Activated naive CD4-positive, alpha-beta T cell (primary cell): ENCODE measurements around the gene ZKSCAN5.
"Not testable (repeated sequence)": the region's sequence is repeated elsewhere in the genome, so short reads cannot be mapped to it uniquely, and the experiment has no call there.

Experiments
- DNase-seq, 4 experiments: peaks; one replicate each; lab custom pipeline; 2025; lab: John Stamatoyannopoulos, UW

The ZKSCAN5 gene

DNA sequence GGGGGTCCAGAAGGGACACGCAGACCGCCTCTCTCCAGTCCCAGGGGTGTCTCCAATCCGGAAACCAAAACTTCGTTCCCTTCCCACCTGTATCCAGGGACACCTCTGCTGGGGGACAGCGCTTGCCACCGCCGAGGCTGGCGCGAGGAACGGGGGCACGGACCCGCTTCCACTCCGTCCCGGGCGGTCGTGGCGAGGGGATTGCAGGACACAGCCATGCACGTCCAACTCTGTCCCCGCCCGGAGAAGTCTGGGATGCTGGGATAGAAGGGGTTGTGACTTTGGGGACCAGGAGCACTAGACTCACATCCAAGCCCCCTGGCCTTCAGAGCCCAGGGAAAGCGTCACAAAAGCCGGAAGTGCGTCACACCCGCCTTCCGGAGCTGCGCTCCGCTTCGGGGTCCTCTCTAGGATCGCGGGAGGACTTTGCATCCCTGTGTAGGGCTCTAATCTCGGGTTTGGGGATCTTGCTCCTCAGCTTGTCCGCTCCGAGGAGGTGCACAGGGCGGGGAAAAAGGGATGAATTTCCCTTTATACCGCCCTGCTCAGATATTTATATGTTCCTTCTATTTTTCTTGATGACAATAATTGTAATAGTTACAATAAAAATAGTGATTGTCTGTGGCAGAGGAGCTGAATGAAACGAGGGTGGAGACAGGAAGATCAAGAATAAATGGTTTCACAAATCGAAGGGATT is 47.5 kb downstream of the ZKSCAN5 start, which contains the start of gene FAM200A:
Gene FAM200A (minus strand): TSS at position 348 of the 697 bp plus-strand sequence. CDS start 3,707 bp downstream, outside the sequence.
- DNase-seq, result peak; percentile 41 to 78 (median 64)

DNA sequence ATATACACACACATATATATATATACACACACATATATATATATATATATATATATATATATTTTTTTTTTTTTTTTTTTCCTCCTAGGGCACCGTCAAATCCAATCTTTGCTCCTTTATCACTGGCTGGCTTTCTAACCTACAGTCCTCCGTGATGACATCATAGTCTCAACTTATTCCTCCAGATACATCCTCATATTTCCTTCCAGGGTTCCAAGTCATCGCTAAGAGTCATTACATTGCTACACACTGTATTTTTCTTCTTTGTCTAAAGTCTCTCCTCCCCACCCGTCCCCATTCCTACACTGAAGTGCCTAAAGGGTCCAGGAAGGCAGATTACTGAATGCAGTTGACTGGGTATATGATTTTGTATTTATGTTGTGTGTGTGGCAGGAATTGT is 48.6 kb downstream of the ZKSCAN5 start:
- DNase-seq, result no peak

DNA sequence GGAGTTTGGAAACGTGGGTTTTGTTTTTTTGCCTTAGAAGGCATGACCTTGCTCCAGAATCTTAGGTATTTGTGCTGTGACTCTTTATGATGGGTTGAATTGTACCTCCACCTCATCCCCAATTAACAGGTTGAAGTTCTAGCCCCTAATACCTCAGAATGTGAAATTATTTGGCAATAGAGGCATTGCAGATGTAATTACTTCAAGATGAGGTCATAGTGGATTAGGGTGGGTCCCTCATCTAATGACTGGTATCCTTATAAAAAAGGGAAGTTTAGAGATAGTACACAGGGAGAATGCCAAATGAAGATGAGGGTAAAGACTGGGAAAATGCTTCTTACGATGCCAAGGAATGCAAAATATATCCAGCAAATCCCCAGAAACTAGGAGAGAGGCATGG is 50.5 kb downstream of the ZKSCAN5 start:
- DNase-seq, result no peak

DNA sequence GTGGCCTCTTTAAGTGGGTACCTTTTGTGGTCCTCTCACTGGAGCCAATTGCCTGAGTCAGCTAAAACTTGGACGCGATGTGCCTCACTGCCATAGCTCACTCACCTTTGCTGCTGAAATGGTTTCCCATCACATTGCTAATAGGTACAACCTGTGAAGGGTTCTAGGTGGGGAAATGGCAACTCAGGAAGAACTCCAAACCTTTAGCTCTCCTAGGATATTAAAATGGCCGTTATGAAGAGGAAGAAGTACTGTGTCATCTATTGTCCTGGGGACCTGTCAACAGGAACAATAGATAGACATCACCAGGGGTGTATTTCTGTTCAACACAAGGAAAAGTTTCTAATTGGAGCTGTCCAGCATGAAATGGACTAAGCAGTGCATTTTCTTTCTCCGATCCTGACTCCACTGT is 52.7 kb downstream of the ZKSCAN5 start:
- no peak for DNase-seq

DNA sequence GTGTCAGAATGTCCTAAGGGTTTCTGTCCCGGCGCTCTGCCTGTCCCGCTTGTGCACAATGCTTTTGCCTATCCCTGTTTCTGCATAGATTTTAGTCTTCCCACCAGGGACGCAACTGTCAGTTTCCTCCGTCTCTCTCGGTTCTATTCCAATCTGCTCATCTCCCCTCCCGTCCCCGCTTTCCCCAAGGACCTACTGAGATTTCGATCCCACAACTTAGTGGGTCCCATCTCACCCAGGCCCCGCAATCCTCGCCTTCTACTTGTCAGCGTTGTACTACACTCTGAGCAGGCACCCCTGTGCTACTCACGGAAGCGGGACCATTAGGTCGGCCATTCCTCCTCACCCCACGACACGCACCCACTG is 53.5 kb downstream of the ZKSCAN5 start:
- DNase-seq, result no peak

DNA sequence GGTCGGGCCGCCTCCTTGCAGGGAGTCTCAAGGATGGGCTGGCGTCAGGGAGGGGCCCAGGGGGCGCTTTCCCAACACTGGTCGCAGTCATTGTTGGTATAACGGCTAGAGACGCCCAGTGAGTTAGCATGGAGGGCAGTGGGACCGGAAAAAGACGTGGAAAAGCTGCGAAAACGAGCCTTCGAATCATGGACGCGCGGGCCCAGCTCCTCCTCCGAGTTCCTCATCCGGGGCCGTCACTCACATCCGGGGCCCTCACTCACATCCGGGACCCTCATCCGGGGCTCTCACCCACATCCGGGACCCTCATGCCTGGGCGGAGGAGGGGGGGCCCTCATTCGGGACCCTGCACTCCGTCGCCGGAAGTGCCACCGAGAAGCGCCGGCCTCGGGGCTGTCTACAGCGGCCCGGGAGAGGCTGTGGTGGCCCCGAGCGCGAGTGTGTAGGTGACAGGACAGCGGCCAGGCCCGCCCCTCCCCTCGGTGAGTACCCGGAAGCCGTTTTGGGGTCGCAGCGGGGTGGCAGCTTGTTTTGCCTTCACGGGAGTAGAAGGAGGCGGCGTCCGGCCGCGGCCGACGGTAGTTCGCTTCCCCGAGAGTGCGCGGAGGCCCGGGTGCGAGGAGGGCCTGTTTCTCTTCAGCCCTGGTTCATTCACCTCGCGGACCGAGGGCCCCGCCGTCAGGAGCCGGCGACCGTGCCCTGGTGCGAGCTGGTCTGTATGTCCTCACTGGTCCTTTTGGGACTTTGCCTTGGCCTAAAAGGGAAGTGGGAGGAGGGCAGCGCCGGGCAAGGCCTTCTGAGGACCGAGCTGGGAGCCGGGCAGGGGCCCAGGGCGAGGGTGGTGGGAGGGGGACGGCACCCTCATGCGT is 54.1 kb downstream of the ZKSCAN5 start, which contains the start of gene ZNF655:
Gene ZNF655 (plus strand): TSS at position 337 of the 869 bp plus-strand sequence. CDS start 1,918 bp downstream, outside the sequence.
- DNase-seq, result peak; percentile 72 to 91 (median 83)

DNA sequence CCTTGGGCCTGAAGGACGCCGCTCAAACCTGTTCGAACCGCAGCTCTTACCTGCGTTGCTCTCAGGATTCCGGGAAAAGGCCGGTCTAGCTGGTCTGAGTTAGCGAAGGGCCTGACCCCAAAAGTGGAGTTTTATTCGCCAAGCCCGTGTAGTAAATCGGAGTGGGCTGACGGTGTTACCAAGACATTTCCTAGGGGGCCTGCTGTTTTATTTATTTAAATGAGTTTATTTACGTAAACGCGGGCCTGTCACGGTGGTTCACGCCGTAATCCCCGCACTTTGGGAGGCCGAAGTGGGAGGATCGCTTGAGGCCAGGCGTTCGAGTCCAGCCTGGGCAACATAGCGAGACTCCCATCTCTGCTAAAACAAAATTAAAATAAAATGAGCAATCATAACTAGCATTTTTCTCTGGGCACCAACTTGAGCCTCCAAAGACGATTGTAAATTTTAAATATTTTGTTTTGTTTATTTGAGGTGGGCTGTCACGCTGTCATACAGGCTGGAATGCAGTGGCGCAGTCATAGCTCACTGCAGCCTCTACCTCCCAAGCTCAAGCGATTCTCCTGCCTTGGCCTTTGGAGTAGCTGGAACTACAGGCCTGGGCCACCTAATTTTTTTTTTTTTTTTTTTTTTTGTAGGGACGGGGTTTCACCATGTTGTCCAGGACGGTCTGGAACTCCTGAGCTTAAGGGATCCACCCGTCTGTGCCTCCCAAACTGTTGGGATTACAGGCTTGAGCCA is 54.9 kb downstream of the ZKSCAN5 start:
- no peak for DNase-seq

DNA sequence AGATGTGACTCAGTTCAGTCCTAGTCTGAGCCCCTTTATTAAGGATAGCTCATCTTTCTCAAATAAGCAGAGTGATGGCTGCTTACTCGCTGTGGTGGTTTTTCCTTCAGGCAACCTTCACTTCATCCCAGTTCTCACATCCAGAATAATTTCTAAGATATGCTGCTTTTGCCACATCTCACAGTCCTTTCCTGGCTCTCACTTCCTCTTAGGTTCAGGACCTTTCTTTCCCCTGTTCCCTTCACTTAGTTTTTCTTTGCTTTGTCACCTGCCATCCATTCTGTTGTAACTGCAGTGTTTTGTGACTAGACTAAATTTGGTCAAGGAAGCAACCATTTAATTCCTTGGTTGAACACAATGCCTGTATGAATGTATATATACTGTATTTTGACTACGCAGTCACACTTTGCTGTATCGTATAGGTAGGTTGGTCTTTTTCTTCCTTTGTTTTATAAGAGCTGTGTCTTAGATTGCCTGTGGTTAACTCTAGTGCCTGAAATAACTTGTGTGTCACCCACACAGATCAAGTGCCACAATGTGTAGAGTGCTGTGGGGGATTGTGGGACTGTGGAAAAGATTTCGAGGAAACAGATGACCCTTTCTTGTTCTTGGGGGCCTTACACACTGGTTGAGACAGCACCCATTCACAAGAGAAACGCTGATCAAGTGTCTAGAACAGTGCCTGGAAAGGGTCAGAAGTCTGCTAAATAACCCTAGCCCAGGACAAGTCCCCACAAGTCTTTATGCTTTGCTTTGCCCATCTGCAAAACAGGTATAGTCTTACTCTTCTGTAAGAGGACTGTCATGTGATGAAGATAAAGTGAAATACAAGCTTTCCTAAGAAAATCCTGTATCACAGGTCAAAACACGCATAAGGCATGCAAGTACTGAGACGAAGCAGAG is 56.6 kb downstream of the ZKSCAN5 start:
- DNase-seq, result no peak

DNA sequence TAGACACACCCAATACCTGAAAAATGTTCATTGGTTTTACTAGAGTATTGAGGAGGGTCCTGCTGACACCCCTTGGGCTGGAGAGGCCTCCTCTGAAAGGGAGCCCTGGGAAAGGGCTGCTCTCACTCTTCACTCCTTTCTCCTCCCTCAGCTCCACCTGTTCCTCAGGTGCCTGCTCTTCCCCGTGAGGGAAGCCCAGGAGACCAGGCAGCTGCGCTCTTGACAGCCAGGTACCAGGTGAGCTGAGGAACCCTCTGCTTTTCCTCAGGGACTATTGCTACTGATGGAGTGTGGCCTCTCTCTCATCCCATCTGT is 57.2 kb downstream of the ZKSCAN5 start:
- no peak for DNase-seq

DNA sequence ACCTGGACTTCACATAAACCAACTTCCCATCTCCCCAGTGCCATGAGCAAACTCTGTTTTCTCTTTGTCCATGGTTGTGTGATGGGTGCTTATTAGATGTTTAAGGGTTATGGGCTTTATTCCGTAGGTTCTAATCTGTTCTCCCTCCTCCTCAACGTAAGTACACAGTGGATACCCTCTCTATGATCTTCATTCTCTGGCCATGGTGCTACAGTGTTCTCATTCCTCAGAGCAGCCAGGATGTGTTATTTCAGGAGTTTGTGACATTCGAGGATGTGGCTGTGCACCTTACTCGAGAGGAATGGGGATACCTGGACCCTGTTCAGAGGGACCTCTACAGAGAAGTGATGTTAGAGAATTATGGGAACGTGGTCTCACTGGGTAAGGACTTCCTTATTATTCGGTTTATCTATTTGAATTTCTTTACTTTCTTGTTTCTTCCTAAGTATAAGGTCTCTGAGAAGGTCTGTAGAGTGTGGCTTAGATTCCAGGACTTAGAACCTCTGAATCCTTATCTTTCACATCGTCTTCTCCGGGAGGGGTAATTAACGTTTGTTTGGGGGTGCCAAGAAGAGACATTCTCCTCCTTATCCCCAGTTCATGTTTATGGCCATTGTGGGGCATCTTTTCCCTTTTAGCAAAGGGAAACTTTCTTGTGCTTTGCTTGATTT is 57.8 kb downstream of the ZKSCAN5 start:
- DNase-seq, result no peak

DNA sequence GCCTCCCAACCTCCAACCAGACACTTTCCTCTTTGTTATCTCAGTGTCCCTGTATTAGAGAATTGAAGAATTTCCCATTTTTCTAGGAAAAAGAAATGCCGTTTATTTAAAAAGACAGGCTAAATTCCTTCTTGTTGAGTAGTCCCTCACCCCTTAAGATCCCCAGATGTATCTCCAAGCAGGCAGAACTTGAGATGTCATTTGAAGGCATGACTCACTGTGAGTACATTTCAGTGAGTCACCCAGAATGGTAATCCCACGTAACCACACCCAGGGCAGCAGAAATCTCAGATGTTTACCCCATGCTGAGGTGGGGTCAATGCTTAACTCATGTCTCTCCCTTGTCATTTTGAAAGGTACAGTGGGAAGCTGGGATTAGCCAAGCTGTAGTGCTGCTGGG is 58.4 kb downstream of the ZKSCAN5 start:
- peak in 1 of 4 experiments; percentile 3 for DNase-seq

DNA sequence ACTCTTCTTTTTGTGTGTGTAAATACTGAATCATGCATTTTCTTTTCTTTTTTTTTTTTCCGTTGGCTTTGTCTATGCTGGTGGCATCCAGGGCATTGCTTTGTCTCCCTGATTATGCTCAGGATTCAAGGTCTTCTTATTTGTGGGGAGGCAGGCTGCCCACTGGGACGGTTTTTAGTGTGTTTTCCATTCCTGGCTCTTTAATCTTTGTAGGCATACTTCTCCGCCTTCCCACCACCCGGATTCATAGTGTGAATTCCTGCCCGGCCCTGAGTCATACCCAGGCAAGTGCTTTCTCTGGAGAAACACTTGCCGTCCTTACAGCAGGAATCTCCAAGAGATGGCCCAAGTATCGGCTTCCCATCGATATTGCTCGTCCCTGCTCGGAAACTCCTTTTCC is 59.2 kb downstream of the ZKSCAN5 start:
- DNase-seq, result no peak

DNA sequence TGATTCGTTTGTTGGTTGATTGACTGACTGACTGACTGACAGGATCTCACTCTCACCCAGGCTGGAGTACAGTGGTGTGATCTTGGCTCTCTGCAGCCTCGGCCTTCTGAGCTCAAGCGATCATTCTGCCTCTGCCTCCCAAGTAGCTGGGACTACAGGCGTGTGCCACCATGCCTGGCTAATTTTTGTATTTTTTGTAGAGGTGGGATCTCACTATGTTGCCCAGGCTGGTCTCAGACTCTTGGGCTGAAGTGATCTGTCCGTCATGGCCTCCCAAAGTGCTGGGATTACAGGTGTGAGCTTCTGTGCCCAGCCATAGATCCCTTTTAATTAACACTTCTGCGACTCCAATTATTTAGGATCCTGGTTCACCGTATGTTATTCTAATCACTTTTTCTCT is 64.3 kb downstream of the ZKSCAN5 start:
- DNase-seq, result not testable (repeated sequence)

DNA sequence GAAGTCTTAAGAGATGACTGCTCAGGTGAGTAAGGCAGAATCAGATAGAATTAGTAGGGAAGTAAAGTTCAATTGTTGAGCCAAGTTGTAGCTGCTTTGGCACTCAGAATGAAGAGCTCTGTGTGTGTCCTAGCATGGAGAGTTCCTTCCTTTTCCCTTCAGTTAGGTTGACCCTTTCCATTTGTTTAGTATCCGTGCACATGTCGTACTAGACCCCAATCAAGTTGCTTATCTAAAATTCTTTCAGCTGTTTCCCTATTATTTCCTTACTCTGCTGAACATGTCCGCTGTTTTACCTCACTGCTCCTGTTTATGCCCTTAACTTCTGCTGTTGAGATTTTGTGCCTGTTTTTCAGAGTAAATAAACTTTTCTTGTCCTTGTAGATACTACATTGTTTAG is 67.3 kb downstream of the ZKSCAN5 start:
- DNase-seq, result no peak

DNA sequence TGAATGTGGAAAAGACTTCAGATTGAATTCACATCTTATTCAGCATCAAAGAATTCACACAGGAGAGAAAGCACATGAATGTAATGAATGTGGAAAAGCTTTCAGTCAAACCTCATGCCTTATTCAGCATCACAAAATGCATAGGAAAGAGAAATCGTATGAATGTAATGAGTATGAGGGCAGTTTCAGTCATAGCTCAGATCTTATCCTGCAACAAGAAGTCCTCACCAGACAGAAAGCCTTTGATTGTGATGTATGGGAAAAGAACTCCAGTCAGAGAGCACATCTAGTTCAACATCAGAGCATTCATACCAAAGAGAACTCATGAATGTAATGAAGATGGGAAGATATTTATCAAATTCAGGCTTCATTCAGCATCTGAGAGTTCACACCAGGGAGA is 68.8 kb downstream of the ZKSCAN5 start:
- no peak for DNase-seq

DNA sequence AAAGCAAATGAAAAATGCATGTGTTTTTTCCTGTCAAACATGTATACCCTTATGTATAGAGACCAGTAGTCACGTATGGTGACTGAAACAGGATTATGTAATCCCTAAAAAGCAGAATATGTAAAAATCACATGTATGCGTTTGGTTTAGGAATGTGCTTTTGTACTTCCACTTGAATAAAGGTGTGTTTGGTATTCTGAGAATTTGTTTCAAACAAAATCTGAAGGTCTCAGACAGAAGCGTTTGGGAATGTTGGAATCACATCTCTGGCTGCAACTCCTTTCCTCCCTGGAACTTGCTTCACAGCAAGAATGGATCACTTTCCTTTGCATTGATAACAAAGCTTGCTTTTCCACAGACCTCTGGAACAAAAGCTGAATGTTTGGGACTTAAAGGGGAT is 71.8 kb downstream of the ZKSCAN5 start:
- no peak for DNase-seq

DNA sequence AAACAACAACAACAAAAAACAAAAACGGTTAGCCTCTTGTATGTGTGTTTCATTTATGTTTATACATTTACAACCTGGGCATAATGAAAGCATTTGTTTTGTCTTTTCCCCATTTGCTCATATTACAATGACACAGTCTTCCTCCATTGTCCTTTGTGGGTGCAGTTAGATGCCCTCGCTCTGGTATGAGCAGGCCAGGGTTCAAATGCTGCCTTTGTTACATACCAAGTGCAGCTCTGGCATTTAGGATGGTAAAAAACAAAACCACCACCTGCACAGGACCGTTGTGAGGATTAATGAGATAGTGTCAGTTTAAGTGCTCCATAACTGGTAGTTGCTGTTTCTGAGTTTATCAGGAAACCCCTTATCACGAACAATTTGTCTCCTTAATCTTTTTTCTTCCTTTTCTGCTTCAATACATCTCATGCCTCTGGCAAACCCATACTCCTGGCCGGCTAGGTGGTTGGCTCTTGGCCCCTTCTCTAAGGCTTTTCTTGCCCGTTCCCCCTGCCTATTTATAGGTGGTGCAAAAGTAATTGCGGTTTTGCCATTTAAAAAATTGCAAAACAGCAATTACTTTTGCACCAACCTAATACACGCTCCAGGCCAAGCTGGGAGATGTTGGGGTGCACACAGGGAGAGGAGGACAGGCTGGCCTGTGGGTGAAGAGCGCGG is 75.0 kb downstream of the ZKSCAN5 start:
- DNase-seq, result no peak

DNA sequence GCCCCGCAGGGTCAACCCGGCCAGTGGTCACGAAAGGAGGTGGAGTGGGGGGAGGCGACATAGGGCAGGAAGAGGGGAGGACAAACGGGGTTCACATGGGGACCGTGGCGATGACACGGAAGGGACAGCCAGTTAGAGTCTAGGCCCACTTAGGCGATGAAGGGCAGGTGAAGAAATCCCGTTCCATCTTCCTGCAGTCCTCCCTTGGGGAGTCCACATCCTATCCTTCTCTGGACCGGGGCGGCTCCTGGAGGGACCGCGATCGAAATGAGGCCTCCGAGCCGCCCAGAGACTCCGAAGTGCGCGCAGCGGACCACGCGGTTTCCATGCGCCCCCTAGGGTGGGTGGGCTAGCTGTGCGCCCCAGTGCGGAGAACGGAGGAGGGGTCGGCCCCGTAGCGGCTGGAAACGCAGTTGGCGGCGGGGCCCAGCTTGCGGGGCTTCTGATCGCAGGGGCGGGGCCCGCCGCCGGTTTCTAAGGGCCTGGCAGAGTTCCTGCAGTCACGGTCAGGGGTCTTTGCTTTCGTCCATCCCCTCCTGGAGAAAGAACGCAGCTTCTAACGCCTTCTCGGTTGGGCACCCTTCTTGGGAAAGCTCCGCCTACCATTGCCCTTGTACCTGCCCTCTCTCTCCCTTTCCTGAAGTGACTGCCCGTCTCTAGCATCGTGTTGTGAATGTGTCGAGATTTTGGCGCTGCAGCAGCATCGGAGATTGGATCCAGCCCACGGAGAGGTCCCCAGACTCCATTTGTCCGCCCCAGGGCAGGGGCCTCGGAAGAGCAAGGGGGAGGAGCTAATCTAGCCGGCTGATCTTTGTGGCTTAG is 75.7 kb downstream of the ZKSCAN5 start:
- DNase-seq, result peak in 3 of 4 experiments; percentile 11 to 65 (median 16)

DNA sequence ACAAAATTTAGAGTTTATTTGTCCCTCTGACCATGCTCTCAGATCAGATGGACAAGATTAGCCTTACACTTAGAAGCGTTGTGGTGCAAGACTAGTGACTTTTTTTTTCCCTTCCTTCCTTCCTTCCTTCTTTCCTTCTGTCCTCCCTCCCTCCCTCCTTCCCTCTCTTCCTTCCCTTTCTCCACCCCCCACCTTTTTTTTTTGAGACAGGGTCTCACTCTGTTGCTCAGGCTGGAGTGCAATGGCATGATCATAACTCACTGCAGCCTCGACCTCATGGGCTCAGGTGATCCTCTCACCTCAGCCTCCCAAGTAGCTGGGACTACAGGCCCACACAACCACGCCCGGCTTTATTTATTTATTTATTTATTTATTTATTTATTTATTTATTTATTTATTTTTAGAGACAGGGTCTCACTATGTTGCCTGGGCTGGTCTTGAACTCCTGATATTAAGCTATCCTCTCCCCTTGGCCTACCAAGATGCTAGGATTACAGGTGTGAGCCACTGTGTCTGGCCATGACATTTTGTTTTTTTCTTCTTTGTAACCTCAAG is 76.4 kb downstream of the ZKSCAN5 start:
- not testable (repeated sequence) for DNase-seq
